HepG2 (cell line): Measurements from ENCODE around the gene ZNF618. TPM values are rescaled to one million over a fixed set of nuclear protein-coding genes. Genes with fewer than 3 reads are reported as not detected.

ENCODE experiments used
- ETS1 ChIP-seq: sonication (generic); formaldehyde crosslinking; IDR thresholded peaks from 2 replicates; pipeline ENCODE4 v1.4.0; 2020; ENCODE audit warnings: missing genetic modification reagents
- FOXC1 ChIP-seq: sonication (generic); formaldehyde crosslinking; IDR thresholded peaks from 2 replicates; pipeline ENCODE4 v1.8.0; 2022; ENCODE audit warnings: mild to moderate bottlenecking, missing genetic modification reagents, borderline replicate concordance
- HNRNPUL1 ChIP-seq: fragments of 200-400 bp; formaldehyde crosslinking; IDR thresholded peaks from 2 replicates; pipeline ENCODE4 v1.6.1; 2017; ENCODE audit warnings: low read depth, mild to moderate bottlenecking, low read length, moderate library complexity
- HOXA7 ChIP-seq: sonication (generic); formaldehyde crosslinking; IDR thresholded peaks from 2 replicates; pipeline ENCODE4 v1.8.1; 2022; ENCODE audit warnings: mild to moderate bottlenecking, missing genetic modification reagents, moderate library complexity
- ISX ChIP-seq: sonication (generic); formaldehyde crosslinking; conservative IDR thresholded peaks from 2 replicates; pipeline ENCODE4 v1.5.0; 2020; ENCODE audit warnings: missing genetic modification reagents
- MAFG ChIP-seq: sonication (generic); formaldehyde crosslinking; IDR thresholded peaks from 2 replicates; pipeline ENCODE4 v1.5.1; 2020; ENCODE audit warnings: mild to moderate bottlenecking, missing genetic modification reagents
- NFKB2 ChIP-seq: sonication (generic); formaldehyde crosslinking; IDR thresholded peaks from 2 replicates; pipeline ENCODE4 v1.4.0; 2020; ENCODE audit warnings: missing genetic modification reagents, borderline replicate concordance
- PRDM4 ChIP-seq: sonication (generic); formaldehyde crosslinking; IDR thresholded peaks from 2 replicates; pipeline ENCODE4 v1.9.0; 2021; ENCODE audit warnings: missing genetic modification reagents, borderline replicate concordance
- PREB ChIP-seq: sonication (generic); formaldehyde crosslinking; IDR thresholded peaks from 2 replicates; pipeline ENCODE4 v1.4.0; 2020; ENCODE audit warnings: missing genetic modification reagents
- SATB2 ChIP-seq: sonication (generic); formaldehyde crosslinking; IDR thresholded peaks from 2 replicates; pipeline ENCODE4 v1.5.0; 2020; ENCODE audit warnings: missing genetic modification reagents
- SRSF4 ChIP-seq: fragments of 200-400 bp; formaldehyde crosslinking; IDR thresholded peaks from one replicate; pipeline ENCODE4 v1.6.1; 2018; ENCODE audit warnings: mild to moderate bottlenecking, low read depth, low read length, moderate library complexity; ENCODE audit not compliant: poor library complexity, severe bottlenecking
- TFDP2 ChIP-seq: sonication (generic); formaldehyde crosslinking; IDR thresholded peaks from 2 replicates; pipeline ENCODE4 v1.4.0; 2020; ENCODE audit warnings: missing genetic modification reagents
- ZBTB49 ChIP-seq: sonication (generic); formaldehyde crosslinking; IDR thresholded peaks from 2 replicates; pipeline ENCODE4 v1.4.0; 2020; ENCODE audit warnings: missing genetic modification reagents, borderline replicate concordance
- ZNF280D ChIP-seq: sonication (generic); formaldehyde crosslinking; IDR thresholded peaks from 2 replicates; pipeline ENCODE4 v1.5.1; 2020; ENCODE audit warnings: mild to moderate bottlenecking, missing genetic modification reagents
- ZNF691 ChIP-seq: sonication (generic); formaldehyde crosslinking; IDR thresholded peaks from 2 replicates; pipeline ENCODE4 v1.4.0; 2020; ENCODE audit warnings: missing genetic modification reagents, low read depth, mild to moderate bottlenecking, borderline replicate concordance
- ZNF709 ChIP-seq: sonication (generic); formaldehyde crosslinking; IDR thresholded peaks from 2 replicates; pipeline ENCODE4 v1.5.0; 2020; ENCODE audit warnings: mild to moderate bottlenecking, missing genetic modification reagents
- polyA plus RNA-seq, 8 experiments: library from polyadenylated mRNA; depleted of rRNA in 3 of 8; stranded (reverse) in 7 of 8; unstranded in 1 of 8; fragments of >200 nt; fragmentation: Illumina TruSeq in 4 of 8; extraction: Trizol in 4 of 8; gene quantifications; 2 replicates each; pipeline versions ENCODE4 v1.2.1 to v1.2.3, GENCODE V29; 2011 to 2016; ENCODE audit warnings: low read depth in 4 of 8, missing spikeins in 1 of 8, mixed read lengths in 1 of 8; ENCODE audit not compliant: insufficient read depth in 1 of 8
- total RNA-seq, 5 experiments: library from RNA; depleted of rRNA; stranded (reverse); fragments of >200 nt; fragmentation: Illumina TruSeq; extraction: Trizol; gene quantifications; 2 replicates each; pipeline ENCODE4 v1.2.3, GENCODE V29; 2016; ENCODE audit warnings: low read depth in 1 of 5

The ZNF618 gene
- total and polyA plus RNA-seq, 2 of the 13 experiments (the other 11 are each of a cell fraction or from before 2014, with no cell fraction given): 0.07 TPM

GRCh38 chr9:114061830-114062474, 185.8 kb downstream of the ZNF618 start (continued):
- TF ChIP-seq PRDM4 (CRISPR knock-in tag) (no peak), ETS1 (CRISPR knock-in tag) (no peak), PREB (CRISPR knock-in tag) (no peak), HNRNPUL1 (no peak), ISX (CRISPR knock-in tag) (no peak), FOXC1 (no peak), ZNF691 (CRISPR knock-in tag) (peak; percentile 80; the same call in 1 of the 2 replicates), SATB2 (CRISPR knock-in tag) (no peak), NFKB2 (no peak), ZBTB49 (CRISPR knock-in tag) (no peak), ZNF709 (no peak), ZNF280D (CRISPR knock-in tag) (0 out of 2 replicates have a peak, but pooled peaks have one; percentile 65), MAFG (CRISPR knock-in tag) (no peak), SRSF4 (no peak), HOXA7 (CRISPR knock-in tag) (no peak), TFDP2 (CRISPR knock-in tag) (no peak)
